ENCODE measurements around the gene LRRC74A.

- no peak for TF ChIP-seq POLR2A (IDR thresholded peaks at IDR 0.05)
- TF ChIP-seq CTCF (IDR thresholded peaks at IDR 0.05): no peak
- no peak for TF ChIP-seq EP300 (IDR thresholded peaks at IDR 0.05)
Observed at GRCh38 chr14:76863724-76864407, 37.7 kb downstream of the LRRC74A start.

Measured in ovary (tissue), 3 donors.